Vagina (tissue), 2 donors: ENCODE results near the gene ARID5B. TPM values are rescaled to one million over a fixed set of nuclear protein-coding genes. Genes with fewer than 3 reads are reported as not detected.

ENCODE experiments used
- DNase-seq, 2 donors: peaks; one replicate each; pipeline ENCODE4 v3.0.0-alpha.2; 2017; ENCODE audit errors: extremely low spot score in 2 of 2
- H3K27ac ChIP-seq: fragments of 200-600 bp; sonication (generic); one replicate; pipeline ENCODE4 v1.5.1; 2019
- H3K27me3 ChIP-seq: fragments of 200-600 bp; sonication (generic); one replicate; pipeline ENCODE4 v1.5.1; 2019
- H3K36me3 ChIP-seq, 2 donors: fragments of 200-600 bp; sonication (generic); one replicate each; pipeline ENCODE4 v1.5.1; 2017 to 2019
- H3K4me1 ChIP-seq: fragments of 200-600 bp; sonication (generic); one replicate; pipeline ENCODE4 v1.5.1; 2019
- H3K4me3 ChIP-seq, 2 donors: fragments of 200-600 bp; sonication (generic); 1 replicate in 1 of 2; 2 replicates in 1 of 2; pipeline ENCODE4 v1.5.1; 2016 to 2019
- H3K9me3 ChIP-seq: fragments of 200-600 bp; sonication (generic); one replicate; pipeline ENCODE4 v1.5.1; 2019
- POLR2A ChIP-seq, 2 donors: fragments of 450-650 bp; IDR thresholded peaks; one replicate each; pipeline ENCODE4 v1.6.1; 2017; ENCODE audit warnings: antibody characterized with exemption in 2 of 2, mild to moderate bottlenecking in 2 of 2, moderate library complexity in 2 of 2
- POLR2AphosphoS5 ChIP-seq, 2 donors: sonication (generic); formaldehyde crosslinking; IDR thresholded peaks; one replicate each; pipeline ENCODE4 v1.9.0; 2017; ENCODE audit warnings: antibody characterized with exemption in 2 of 2, mild to moderate bottlenecking in 2 of 2, low read depth in 1 of 2; ENCODE audit not compliant: insufficient read depth in 1 of 2
- intact Hi-C: fragments of 100-400 bp; cut with DNase I; formaldehyde crosslinking; loops from one replicate; pipeline ENCODE4 v1.15.1; 2023
- total RNA-seq: library from RNA; depleted of rRNA; stranded (reverse); fragments of >200 nt; gene quantifications from one replicate; pipeline ENCODE4 v1.2.3, GENCODE V29; 2016
- TF ChIP-seq, protein P1 (sequence below), 3 experiments: fragments of 450-650 bp in 2 of 3; fragments of 200-600 bp in 1 of 3; sonication (generic) in 1 of 3; IDR thresholded peaks; one replicate each; pipeline ENCODE4 v1.5.1; 2017 to 2019; ENCODE audit warnings: antibody characterized with exemption in 3 of 3, mild to moderate bottlenecking in 2 of 3, moderate library complexity in 2 of 3

ARID5B gene
- total RNA-seq, 1 donor from 2014 or later, result 75.9 TPM

DNA sequence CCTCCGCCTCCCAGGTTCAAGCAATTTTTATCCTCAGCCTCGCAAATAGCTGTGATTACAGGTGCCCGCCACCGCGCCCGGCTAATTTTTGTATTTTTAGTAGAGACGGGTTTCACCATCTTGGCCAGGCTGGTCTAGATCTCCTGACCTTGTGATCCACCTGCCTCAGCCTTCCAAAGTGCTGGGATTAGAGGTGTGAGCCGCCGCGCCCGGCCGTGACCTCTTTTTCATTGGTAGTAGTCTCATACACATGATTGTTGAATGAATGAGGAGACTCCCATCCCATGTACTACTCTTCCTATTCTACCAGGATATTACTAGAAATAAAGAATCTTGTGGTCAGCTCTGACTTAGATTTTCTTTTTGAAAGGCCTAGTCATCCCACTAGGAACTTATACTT, 56.8 kb downstream of the ARID5B start:
- Histone ChIP-seq H3K27me3 (no peaks in the 10 kb centered on the region), H3K9me3 (no peaks in the 10 kb centered on the region), H3K36me3 (no peaks in the 10 kb centered on the region), H3K4me1 (no peaks in the 10 kb centered on the region), H3K4me3 (no peak overlapping the region), H3K27ac (no peak overlapping the region)
- intact Hi-C loops, result no loop called here
- TF ChIP-seq POLR2AphosphoS5 (IDR thresholded peaks at IDR 0.05; ENCODE audit: insufficient read depth in 1 of 2, low read depth in 1 of 2) (no peak), POLR2A (IDR thresholded peaks at IDR 0.05) (no peak)
- TF ChIP-seq, protein P1, sequence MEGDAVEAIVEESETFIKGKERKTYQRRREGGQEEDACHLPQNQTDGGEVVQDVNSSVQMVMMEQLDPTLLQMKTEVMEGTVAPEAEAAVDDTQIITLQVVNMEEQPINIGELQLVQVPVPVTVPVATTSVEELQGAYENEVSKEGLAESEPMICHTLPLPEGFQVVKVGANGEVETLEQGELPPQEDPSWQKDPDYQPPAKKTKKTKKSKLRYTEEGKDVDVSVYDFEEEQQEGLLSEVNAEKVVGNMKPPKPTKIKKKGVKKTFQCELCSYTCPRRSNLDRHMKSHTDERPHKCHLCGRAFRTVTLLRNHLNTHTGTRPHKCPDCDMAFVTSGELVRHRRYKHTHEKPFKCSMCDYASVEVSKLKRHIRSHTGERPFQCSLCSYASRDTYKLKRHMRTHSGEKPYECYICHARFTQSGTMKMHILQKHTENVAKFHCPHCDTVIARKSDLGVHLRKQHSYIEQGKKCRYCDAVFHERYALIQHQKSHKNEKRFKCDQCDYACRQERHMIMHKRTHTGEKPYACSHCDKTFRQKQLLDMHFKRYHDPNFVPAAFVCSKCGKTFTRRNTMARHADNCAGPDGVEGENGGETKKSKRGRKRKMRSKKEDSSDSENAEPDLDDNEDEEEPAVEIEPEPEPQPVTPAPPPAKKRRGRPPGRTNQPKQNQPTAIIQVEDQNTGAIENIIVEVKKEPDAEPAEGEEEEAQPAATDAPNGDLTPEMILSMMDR (IDR thresholded peaks at IDR 0.05), result no peak
- no peak for DNase-seq

DNA sequence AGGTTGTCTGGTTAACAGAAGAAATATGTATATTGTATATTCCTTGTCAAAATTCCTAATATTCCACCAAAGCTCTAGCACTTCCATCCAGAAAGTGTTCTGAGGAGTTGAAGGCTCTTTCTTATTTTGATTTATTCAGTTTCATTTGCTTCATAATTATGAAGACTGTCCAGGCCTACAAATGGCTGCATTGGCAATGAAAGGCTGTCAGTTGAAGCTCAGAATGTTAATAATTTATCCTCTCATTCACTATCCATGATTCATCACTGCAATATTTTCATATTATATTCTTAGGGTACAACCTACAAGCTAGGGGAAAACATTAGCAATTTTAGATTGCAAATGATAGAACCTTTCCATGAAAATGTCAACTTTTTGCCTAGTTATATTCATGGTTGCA, 57.3 kb downstream of the ARID5B start:
- TF ChIP-seq POLR2AphosphoS5 (IDR thresholded peaks at IDR 0.05; ENCODE audit: insufficient read depth in 1 of 2, low read depth in 1 of 2) (no peak), POLR2A (IDR thresholded peaks at IDR 0.05) (no peak)
- TF ChIP-seq, protein P1 (IDR thresholded peaks at IDR 0.05), result no peak
- Histone ChIP-seq H3K27ac (no peak overlapping the region), H3K9me3 (no peaks in the 10 kb centered on the region), H3K36me3 (no peaks in the 10 kb centered on the region), H3K27me3 (no peaks in the 10 kb centered on the region), H3K4me1 (no peaks in the 10 kb centered on the region), H3K4me3 (no peak overlapping the region)
- intact Hi-C loops, result no loop called here
- no peak for DNase-seq

DNA sequence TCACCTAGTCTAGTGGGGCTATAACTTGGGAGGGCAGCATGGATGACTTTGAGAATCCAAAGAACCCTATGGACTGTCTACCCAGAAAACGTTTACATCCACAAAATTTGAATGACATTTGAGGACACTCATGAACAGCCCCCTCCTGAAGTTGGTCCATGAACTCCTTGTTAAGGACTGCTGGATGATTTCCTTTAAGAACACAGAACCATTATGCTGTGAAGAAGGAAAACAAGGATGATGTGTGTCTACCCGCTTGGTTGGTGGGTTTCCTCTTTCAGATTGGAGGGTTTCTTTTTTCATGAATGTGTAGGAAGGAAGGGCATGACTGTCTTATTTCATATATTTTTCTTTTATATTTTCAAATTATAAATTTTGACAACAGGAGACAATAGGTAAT, 58.3 kb downstream of the ARID5B start:
- TF ChIP-seq, protein P1 (IDR thresholded peaks at IDR 0.05), result no peak
- TF ChIP-seq POLR2A (IDR thresholded peaks at IDR 0.05), result no peak
- no peak for TF ChIP-seq POLR2AphosphoS5 (IDR thresholded peaks at IDR 0.05; ENCODE audit: insufficient read depth in 1 of 2, low read depth in 1 of 2)
- Histone ChIP-seq H3K27ac (no peak overlapping the region), H3K27me3 (no peaks in the 10 kb centered on the region), H3K9me3 (no peaks in the 10 kb centered on the region), H3K36me3 (no peaks in the 10 kb centered on the region), H3K4me3 (no peak overlapping the region), H3K4me1 (no peaks in the 10 kb centered on the region)
- intact Hi-C loops, result no loop called here
- no peak for DNase-seq

DNA sequence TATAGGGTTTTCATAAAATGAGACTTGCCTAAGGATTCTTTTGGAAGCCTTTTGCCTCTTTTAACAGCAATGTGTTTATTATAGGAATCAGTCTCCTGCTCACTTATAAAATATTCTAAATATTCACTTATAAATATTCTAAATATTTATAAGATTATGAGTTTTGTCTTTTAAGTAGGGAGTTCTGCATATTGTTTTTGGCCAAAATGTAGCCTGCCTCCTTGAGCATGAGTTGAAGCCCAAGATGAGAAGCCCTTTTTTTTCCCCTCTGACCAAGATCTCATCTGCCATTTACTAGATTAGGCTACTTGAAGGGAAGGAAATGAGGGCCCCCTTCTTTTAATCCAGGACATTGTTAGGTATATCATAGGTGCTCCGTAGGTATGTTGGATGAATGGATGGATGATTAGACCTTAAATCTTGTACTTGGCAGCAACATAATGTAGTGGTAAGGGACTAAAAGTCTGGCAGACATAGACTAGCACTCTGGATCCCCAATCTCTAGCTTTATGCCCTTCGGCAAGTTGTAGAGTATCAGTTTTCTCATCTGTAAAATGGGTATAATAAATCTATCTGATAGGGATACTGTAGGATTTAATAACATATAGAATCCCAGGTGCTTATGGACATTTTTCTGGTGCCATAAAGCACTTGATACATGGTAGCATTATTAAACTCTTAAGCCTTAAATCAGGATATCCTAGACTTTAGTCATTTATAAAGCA, 59.1 kb downstream of the ARID5B start:
- Histone ChIP-seq H3K27ac (no peak overlapping the region), H3K4me3 (no peak overlapping the region), H3K36me3 (no peaks in the 10 kb centered on the region), H3K9me3 (no peaks in the 10 kb centered on the region), H3K27me3 (no peaks in the 10 kb centered on the region), H3K4me1 (no peaks in the 10 kb centered on the region)
- intact Hi-C loops, result no loop called here
- no peak for DNase-seq
- no peak for TF ChIP-seq POLR2A (IDR thresholded peaks at IDR 0.05)
- TF ChIP-seq, protein P1 (IDR thresholded peaks at IDR 0.05), result no peak
- TF ChIP-seq POLR2AphosphoS5 (IDR thresholded peaks at IDR 0.05; ENCODE audit: insufficient read depth in 1 of 2, low read depth in 1 of 2), result no peak

DNA sequence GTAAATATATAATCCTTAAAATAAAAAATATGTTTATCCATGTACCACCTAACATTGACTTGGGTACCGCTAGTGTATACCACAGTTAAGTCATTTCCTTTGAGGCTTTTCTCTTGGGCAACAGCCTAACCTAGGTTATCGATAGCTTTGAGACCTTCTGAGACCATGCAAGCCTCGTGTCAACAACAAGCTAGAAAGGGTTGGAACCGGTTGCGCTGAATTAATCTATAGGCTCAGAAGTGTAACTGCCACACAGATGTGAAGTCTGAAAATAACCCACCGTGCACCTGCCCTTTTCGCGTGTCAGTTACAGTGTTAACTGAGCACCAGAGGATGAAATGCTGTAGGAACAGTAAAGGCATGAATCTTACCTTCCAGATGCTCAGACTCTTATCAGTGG, 59.8 kb downstream of the ARID5B start:
- Histone ChIP-seq H3K36me3 (no peaks in the 10 kb centered on the region), H3K27me3 (no peaks in the 10 kb centered on the region), H3K4me1 (no peaks in the 10 kb centered on the region), H3K9me3 (no peaks in the 10 kb centered on the region), H3K27ac (no peak overlapping the region), H3K4me3 (no peak overlapping the region)
- intact Hi-C loops, result no loop called here
- TF ChIP-seq POLR2AphosphoS5 (IDR thresholded peaks at IDR 0.05; ENCODE audit: insufficient read depth in 1 of 2, low read depth in 1 of 2), result no peak
- TF ChIP-seq, protein P1 (IDR thresholded peaks at IDR 0.05), result no peak
- TF ChIP-seq POLR2A (IDR thresholded peaks at IDR 0.05), result no peak
- DNase-seq, result no peak
